Activated CD8-positive, alpha-beta memory T cell treated with anti-CD3 and anti-CD28 coated beads for 1 hour (primary cell): ENCODE results near the gene C1orf116.
A peak's percentile ranks its signal among the peaks of the same experiment; 100 is the strongest.
"Not testable (repeated sequence)": the region's sequence is repeated elsewhere in the genome, so short reads cannot be mapped to it uniquely, and the experiment has no call there.

Source experiments
- DNase-seq, 2 donors: peaks; one replicate each; pipeline ENCODE4 v3.0.0-alpha.2; 2020; ENCODE audit warnings: low read depth in 1 of 2; ENCODE audit errors: extremely low read depth in 1 of 2

Gene C1orf116

DNA sequence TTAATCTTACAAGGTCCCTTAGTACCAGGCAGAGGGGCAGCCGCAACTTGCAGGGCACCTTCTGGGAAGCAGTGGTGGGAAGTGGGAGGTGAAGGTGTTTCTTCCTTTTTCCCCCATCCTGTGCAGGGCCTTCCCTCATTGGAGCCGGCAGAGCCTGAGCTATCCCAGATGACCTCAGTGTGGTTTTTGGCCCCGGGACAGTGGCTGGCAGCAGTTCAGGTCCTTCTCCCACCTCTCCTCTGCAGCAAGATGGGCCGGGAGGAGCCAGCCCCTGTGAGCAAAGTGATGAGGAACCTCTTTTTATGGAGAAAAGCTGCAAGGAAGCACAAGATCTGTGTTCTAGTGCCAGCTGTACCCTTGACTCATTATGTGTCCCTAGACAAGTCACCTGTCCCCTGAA, 27.3 kb upstream of the C1orf116 start:
- no peak for DNase-seq

DNA sequence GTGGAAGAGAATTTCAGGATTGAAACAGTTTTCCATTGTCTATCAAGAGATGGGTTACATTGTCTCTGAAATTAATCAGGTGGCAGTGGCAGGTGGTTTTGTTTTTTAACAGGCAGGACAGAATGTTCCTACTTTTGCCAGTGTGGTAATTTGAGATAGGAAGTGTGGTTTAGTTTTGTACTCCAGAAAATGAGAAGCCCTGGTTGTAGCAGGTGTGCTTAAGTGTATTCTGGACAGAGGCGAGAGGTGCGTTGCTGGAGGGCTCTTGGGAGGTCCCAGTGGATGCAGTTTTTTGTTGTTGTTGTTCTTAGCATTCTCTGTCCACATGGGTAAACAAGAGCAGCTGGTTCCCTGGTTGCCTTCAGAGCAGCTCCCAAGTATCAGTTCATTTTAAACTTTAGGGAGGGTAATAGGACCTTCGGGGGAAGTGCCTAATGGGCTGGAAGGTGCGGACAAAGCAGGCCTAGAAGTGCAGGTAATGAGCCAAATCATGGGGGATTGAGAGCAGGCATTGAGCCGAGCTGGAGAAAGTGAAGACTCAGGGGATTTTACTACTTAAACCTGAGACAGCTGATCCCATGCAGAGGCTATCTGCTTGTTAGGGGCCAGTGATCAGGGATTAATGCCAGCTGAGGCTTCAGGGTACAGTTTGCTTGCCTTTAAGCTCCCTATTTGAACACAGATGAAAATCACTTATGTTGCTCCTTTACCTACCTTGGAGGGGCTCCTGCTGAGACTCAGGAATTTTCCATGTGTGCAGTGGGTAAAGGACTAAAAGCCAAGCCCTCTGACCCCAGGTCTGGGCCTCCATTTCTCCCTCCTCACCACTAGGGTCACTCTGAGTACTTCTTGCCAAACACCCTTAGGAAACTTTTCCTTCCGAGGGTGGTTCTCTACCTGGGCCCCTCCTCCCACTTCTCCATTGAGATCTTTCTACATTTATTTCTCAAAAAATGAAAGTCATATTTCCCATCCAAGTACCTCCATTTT, 26.6 kb upstream of the C1orf116 start:
- no peak for DNase-seq

DNA sequence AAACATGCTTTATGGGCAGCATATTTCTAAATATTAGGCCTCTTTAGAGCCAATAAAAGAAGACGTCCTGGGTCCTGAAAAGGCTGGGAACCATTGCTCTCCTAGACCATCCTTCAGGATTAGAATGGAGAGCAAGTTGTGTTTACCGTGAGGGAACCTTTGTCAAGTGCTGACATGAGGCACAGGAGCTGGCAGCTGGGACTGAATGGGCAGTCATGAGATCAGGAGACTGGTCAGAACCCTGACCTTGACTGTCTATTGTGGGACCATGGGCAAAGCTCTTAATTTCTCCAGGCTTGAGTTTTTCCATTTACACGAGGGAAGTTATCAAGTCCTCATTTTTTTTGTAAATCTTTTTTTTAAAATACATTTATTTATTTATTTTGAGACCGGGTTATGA, 25.7 kb upstream of the C1orf116 start:
- no peak for DNase-seq

GRCh38 chr1:207056673-207057072, 24.1 kb upstream of the C1orf116 start:
- DNase-seq = no peak

- no peak for DNase-seq
These were observed 22.9 kb upstream of the C1orf116 start for GRCh38 chr1:207055386-207056001.

GRCh38 chr1:207054491-207054890, 21.9 kb upstream of the C1orf116 start:
- no peak for DNase-seq

GRCh38 chr1:207052911-207053769, 20.6 kb upstream of the C1orf116 start, which contains the start of gene PFKFB2:
PFKFB2 (plus strand) TSS chr1:207053275; CDS start chr1:207054718, 1,443 bp downstream.
- peak; percentile 89 to 90 for DNase-seq

DNA sequence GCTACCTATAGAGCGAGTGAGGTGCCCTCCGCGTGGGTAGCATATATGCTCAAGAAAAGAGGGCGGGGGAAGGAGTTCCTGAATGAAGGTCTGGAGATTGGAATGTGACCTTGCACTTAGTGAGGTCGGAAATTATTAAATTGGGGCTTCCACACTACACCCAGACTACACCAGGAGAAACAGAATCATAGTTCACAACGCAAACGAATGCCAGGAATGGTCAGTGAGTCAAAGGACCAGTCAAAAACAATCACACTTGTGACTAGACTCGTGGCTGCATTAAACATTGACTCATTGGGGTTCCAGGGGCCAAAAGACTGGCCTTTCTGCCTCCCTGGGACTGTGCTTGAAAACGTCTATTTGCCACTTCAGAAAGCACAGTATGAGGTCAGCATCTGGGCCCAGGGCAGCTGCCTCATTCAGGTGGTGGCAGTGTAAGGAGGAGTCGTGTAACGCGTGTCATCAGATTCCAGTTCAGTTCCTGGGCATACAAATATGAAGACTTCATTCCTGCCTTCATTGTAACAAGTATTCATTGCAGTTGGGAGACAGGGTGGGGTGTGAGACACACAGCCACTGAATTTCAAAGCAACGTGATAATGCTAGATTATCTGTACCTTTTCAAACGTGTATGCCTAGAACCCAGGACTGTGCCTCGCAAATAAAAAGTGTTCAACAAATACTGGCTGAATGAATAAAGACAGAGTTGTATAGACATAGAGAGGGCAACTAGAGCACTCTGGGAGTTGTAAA, 18.8 kb upstream of the C1orf116 start, which contains the start of gene YOD1:
YOD1 (minus strand) TSS at position 18 of the 753 bp plus-strand sequence. CDS start 178 bp downstream, outside the sequence.
- no peak for DNase-seq

- peak; percentile 80 to 89 for DNase-seq
These were observed 18.1 kb upstream of the C1orf116 start for GRCh38 chr1:207050480-207051190.

DNA sequence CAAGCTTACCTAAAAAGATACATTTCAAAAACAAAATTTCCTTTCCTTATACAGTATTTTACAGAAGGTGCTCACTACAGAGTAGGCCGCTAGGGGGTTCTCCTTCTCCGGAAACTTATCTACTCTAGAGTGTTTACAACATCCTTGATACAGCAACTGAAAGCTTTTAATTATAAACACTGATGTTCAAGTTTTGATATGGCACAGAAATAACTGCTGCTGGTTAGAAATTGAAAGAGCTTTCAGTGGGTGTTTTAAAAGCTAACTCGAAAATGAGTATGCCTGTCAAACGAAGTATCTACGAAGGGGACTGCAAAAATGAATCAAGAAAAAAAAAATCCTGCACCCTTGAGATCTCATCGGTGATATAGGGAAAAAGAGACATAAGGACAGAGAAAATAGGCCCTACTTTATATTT, 17.4 kb upstream of the C1orf116 start:
- peak in 1 of 2 donors; percentile 22 for DNase-seq

GRCh38 chr1:207049514-207049913, 17.0 kb upstream of the C1orf116 start:
- DNase-seq = no peak

- no peak for DNase-seq
These were observed 16.5 kb upstream of the C1orf116 start for GRCh38 chr1:207049054-207049453.

GRCh38 chr1:207048041-207048440, 15.5 kb upstream of the C1orf116 start:
- DNase-seq = no peak

DNA sequence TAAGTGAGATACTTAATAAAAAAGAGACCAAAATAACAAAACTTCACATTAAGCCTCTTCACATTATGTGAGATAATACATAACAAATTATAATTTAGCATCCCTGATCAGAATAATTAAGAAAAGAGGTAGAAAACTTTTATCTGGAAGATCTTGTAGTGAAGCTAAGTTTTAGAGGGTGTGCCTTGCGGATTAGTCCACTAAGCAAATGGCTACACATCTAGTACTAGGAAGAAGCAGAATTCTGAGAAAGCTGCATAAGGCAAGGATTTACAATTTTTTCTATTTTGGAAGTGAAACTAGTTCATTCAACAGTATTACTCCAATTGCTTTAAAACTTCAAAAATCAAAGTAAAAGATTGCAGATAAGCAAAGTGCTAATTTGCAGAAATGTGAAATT, 14.9 kb upstream of the C1orf116 start:
- no peak for DNase-seq

DNA sequence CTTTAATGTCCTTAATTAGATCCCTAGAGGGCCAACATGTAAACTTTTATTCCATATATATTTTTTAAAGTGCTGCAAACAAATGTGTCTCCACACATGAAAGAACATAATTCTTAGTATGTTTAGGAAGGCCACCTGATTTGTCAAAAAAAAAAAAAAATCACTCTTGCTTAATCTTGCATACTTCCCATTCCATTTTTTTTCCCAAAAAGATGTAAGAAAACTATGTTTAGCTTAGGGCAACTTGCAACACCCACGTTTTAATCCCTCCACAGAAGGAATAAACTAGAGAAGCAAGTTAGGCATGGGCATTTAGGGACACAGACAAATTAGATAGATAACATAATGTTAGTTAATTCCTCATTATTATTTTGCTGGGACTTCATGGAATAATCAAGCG, 12.9 kb upstream of the C1orf116 start:
- DNase-seq = no peak

- not testable (repeated sequence) for DNase-seq
These were observed 8.8 kb upstream of the C1orf116 start for GRCh38 chr1:207041397-207041796.

DNA sequence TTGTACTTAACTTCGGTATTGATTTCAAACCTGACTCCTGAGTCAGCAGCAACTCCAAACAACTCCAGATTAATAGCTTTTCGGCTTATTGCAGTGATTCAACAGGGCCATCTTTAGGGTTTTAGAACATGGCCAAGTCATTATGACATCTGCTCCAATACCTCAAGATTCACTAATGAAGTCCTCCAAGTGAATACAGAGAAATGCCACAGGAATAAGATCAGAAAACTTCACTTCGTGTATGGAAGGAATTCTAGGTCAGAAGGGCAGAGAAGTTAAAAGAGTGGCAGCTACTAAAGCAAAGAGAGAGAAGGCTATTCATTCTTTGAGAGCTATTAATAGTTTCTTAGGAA, 7.6 kb upstream of the C1orf116 start:
- DNase-seq = no peak

DNA sequence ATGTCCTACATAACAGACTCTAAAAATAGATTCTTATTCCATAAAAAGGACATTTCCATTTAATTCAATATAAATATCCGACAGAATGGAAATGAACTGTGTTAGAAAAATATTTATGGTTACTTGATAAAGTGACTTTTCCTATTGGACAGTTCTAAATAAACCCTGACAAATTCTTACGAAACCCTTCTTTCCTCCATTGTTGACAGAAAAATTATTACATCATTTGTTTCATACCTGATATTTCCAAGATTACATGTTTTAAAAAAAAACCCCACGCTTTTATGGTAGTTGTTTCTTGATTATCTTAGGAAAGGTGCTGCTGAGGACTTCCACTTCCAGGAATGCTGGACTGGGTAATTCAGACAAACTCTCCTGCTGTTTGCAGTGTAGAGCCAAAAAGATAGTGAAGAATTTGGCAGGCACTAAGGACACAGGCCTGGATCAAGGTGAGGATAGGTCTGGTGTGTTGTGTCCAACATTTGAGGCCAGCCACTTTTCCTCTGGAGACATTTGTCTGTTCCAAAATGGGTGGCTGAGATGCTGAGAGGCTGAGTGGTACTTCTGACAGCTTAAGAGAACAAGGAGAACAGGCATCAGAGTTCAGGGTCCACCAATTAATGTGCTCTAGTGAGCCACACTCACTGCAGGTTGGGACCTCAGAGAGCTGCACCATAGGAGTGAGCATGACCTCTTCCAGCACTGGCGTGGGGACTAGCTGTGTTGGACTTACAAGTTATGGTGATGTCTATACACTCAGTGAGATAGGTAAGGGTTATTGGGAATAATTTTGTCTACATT, 7.0 kb upstream of the C1orf116 start:
- DNase-seq = no peak

- no peak for DNase-seq
These were observed 4.3 kb upstream of the C1orf116 start for GRCh38 chr1:207036865-207037264.
